Measurements from ENCODE around the gene TRA2A.
A peak's percentile ranks its signal among the peaks of the same experiment; 100 is the strongest.
"Not testable (repeated sequence)": the region's sequence is repeated elsewhere in the genome, so short reads cannot be mapped to it uniquely, and the experiment has no call there.

Gene TRA2A

GRCh38 chr7:23531794-23532489 lies at the start of gene TRA2A:
TRA2A (minus strand) TSS chr7:23531981; CDS start chr7:23531824, 157 bp downstream.
- peak; percentile 97 for DNase-seq

GRCh38 chr7:23570592-23571200 lies 38.9 kb upstream of the TRA2A start:
- DNase-seq: peak; percentile 75

DNA sequence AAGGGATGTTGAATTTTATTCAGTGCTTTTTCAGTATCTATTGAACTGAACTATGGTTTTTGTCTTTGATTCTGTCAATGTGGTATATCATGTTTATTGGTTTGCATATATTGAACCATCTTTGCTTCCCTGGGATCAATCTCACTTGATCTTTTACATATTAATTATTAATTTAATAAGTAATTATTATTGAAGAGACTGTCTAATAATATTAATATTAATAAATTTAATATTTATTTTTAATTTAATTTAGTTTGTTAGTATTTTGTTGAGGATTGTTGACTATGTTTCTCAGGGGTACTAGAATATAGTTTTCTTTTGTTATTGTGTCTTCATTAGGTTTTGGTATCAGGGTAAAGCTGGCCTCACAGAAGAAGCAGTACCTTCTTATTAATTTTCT lies 26.5 kb upstream of the TRA2A start:
- no peak for DNase-seq

DNA sequence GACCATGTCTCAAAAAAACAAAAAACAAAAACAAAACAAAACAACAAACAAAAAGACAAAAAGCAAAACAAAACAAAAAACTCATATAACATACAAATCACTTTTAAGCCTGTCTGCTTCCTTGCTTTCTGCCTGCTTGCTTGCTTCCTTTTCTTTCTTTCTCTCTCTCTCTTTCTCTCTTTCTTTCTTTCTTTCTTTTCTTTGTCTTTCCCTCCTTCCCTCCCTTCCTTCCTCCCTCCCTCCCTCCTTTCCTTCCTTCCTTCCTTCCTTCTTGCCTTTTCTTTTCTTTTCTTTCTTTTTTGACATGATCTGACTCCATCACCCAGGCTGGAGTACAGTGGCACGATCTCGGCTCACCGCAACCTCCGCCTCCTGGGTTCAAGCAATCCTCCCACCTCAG lies 15.9 kb upstream of the TRA2A start:
- DNase-seq: no peak

DNA sequence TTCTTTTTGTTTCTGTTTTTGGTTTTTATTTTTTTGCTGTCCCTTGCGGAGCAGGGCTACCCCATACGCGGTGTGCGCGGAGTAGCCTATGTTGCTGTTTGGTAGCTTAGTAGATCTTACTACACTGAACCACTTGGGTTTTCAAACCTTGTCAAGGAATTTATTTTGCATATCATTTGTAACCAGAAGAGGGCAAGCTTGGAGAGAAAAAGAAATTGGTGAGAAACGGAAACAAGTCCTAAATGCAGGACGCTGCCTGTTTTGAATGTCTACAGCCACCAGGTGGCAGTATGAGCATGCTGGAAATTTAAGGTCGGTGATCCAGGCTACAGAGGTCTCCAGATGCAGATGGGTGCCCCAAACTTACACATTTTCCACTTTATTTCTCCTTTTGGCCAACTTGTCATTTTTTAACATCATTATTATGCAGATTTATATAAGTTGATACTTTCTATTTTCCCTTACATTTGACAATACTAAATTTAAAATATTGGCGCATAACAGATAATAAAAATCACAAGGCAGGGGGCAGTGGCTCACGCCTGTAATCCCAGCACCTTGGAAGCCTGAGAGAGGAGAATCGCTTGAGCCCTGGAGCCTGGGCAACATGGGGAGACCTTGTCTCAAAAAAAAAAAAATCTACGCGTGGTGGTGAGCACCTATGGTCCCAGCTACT lies 15.3 kb upstream of the TRA2A start:
- DNase-seq: peak; percentile 82

- DNase-seq: no peak
These were observed 13.7 kb upstream of the TRA2A start for GRCh38 chr7:23545493-23545892.

DNA sequence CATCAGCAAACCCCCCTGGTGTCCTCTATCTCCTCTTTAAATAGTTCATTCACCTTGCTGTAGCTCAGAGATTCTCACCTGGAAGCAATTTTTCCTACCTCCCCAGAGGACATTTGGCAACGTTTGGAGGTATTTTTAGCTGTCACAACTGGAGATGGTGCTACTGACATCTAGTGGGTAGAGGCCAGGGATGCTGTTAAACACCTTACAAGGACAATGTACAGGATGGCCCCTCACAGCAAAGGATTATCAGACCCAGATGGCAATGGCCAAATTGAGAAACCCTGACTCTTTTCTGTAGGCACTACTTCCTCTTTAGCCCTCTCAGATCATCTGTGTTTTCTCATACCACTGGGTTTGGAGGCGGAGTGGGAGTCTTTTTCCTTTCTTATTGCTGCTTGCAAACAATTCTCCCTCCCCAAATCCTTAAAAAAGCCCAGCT lies 13.2 kb upstream of the TRA2A start:
- DNase-seq: no peak

DNA sequence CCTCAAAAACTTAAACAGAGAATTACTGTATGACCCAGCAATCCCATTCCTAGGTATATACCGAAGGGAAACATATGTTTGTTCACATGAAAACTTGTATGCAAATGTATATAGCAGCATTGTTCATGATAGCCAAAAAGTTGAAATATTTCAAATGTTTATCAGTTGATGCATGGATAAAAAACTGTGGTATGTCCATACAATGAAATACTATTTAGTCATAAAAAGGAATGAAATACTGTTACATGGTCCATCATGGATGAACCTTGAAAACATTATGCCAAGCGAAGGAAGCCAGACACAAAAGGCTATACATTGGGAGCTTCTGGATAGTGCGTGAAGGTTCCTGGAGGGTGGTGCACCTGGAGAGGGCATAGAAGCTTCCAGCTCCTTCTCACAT lies 11.0 kb upstream of the TRA2A start:
- DNase-seq: no peak

- DNase-seq: no peak
These were observed 7.7 kb upstream of the TRA2A start for GRCh38 chr7:23539494-23539907.

DNA sequence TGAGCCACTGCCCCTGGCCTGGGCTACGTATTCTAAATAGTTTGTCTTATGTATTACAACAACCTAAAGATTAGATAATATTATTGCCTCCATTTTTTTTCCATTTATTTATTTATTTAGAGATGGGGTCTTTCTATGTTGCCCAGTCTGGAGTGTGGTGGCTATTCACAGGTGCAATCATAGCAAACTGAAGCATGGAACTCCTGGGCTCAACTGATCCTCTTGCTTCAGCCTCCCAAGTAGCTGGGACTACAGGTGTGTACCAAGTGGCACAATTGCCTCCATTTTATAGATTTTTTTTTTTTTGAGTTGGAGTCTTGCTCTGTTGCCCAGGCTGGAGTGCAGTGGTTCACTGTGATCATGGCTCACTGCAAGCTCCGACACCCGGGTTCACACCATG lies 6.5 kb upstream of the TRA2A start:
- DNase-seq: no peak

GRCh38 chr7:23533238-23533604 lies 1.4 kb upstream of the TRA2A start:
- DNase-seq: no peak

DNA sequence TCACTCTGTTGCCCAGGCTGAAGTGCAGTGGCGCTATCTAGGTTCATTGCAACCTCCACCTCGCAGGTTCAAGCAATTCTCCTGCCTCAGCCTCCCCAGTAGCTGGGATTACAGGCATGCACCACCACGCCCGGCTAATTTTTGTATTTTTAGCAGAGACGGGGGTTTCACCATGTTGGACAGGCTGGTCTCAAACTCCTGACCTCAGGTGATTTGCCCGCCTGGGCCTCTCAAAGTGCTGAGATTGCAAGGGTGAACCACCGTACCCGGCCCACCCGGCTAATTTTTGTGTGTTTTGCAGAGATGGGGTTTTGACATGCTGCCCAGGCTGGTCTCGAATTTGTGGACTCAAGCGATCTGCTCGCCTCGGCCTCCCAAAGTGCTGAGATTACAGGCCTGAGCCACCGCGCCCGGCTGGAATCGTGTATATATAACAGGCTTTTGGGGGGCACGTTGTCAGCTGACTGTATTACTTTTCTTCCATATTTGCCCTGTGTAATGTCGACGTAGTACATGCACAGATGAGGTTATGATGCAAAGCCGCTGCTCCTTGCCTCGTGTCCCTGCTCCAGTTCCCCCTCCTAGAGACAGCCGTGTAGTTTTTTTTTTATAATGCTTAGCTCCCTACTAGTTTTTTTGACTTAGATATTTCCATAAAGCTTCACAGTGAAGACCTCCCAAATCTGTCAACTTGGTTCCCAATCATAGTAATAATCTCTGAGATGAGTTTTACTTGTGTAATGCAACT lies 883 bp upstream of the TRA2A start:
- DNase-seq: no peak

- peak; percentile 59 for DNase-seq
These were observed 559 bp downstream of the TRA2A start for GRCh38 chr7:23531050-23531793.

- peak; percentile 30 for DNase-seq
These were observed 1.4 kb downstream of the TRA2A start for GRCh38 chr7:23530405-23530804.

DNA sequence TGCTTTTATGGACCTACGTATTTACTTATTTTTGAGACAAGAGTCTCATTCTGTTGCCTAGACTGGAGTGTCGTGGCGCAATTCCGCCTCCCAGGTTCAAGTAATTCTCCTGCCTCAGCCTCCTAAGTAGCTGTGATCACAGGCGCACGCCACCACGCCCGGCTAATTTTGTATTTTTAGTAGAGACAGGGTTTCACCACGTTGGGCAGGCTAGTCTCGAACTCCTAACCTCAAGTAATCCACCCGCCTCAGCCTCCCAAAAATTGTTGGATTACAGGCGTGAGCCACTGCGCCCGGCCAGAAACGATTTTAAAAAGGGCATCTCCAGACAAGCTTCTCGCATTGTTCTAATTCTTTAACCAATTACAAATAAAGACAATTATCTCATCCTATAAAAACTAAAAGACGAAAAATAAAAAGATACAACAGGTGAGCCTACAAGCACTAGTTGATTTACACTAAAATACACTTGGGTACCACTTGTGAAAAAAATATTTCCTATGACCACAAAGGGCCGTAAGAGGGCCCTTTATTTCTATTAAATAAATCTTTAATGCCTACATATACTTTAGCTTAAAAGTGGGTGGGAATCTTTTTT lies 2.4 kb downstream of the TRA2A start:
- DNase-seq: no peak

DNA sequence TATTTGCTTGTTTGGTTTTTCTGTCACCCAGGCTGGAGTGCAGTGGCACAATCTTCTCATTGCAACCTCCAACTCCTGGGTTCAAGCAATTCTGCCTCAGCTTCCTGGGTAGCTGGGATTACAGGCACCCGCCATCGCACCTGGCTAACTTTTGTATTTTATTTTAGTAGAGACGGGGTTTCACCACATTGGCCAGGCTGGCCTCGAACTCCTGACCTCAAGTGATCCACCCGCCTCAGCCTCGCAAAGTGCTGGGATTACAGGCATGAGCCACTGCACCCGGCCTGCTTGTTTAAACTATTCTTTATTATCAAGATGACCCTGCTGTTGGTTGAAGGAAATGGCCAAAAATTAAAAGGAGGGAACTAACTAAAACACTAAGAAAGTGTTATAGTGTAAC lies 6.2 kb downstream of the TRA2A start:
- DNase-seq: not testable (repeated sequence)

DNA sequence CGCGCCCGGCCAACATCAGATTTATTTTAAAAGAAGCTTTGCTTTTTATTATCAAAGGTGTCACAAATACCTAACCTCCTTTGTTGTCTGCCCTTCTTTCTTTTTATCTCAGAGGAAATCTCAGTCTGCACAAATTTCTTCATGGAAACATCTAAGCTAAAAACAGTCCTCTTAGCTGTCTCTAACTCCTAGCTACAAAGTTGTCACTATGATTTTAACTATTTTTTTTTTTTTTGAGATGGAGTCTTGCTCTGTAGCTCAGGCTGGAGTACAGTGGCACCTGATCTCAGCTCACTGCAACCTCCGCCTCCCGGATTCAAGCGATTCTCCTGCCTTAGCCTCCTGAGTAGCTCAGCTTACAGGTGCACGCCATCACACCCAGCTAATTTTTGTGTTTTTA lies 7.3 kb downstream of the TRA2A start:
- no peak for DNase-seq

- no peak for DNase-seq
These were observed 8.2 kb downstream of the TRA2A start for GRCh38 chr7:23523486-23524075.

DNA sequence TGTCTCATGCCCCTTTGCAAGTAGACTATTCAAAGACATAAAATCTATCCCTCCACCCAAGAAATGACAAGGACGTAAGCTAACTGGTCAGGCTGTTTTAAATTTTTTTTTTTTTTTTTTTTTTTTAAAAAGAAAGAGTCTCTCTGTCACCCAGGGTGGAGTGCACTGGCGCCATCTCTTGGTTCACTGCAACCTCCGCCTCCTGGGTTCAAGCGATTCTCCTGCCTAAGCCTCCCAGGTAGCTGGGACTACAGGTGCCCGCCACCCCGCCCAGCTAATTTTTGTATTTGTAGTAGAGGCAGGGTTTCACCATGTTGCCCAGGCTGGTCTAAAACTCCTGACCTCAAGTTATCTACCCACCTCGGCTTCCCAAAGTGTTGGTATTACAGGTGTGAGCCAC lies 11.2 kb downstream of the TRA2A start:
- DNase-seq: peak; percentile 18

DNA sequence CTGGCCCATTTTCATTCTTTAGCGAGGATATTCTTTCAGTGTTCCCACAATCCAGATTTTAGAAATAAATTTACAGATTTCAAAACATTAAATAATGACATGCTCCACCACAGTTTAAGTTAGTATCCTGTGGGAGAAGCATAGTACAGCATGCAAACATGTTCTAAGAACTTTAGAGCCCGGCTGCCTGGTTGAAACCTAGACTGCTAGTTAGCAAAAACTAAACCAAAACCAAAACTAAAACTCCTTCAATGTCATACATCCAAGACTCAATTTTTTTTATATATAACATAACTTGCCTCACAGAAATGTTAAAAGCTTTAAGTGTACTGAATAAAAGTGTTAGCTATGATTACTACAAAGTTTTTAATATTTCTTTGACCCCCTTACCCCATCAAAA lies 17.0 kb downstream of the TRA2A start:
- no peak for DNase-seq

DNA sequence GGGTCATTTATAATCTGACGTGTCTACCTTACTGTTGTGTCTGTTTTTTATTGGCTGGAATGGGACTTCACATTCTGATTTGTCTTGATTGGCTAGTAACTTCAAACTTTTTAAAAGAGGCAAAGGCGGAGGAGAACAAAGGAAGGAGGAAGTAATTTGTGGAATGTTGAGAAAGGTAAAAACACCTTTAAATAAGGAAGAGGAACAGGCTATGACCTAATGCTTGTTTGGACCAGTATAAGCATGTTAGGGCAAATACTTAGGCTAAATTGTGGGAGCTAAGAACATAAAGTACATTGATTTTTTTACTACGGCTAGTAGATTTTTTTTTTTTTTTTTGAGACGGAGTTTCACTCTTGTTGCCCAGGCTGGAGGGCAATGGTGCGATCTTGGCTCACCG lies 18.0 kb downstream of the TRA2A start:
- DNase-seq: not testable (repeated sequence)

DNA sequence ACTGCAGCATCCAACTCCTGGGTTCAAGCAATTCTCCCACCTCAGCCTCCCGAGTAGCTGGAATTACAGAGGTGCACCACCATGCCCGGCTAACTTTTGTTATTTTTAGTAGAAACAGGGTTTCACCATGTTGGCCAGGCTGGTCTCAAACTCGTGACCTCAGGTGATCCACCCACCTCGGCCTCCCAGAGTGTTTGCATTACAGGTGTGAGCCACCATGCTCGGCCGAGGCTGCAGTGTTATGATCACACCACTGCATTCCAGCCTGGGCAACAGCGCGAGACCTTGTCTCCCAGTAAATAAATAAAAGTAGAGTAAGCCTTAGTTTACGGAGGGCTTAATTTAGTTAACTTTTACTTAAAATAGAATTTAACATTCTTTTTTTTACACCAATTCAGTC lies 37.8 kb downstream of the TRA2A start:
- DNase-seq: no peak

Data from stimulated activated CD4-positive, alpha-beta T cell treated with anti-CD3 and anti-CD28 coated beads, Interleukin-4, amount 100 ng/mL, for 24 hours (primary cell).